WERI-Rb-1 (cell line): ENCODE measurements around the gene MYADML2.

ENCODE experiments used
- DNase-seq: peaks from one replicate; pipeline ENCODE4 v3.0.0-alpha.2; 2020
- H3K27ac ChIP-seq: fragments of 250-450 bp; sonication (Bioruptor Pico); 2 replicates; pipeline ENCODE4 v1.5.1; 2020; ENCODE audit warnings: mild to moderate bottlenecking, moderate library complexity
- H3K27me3 ChIP-seq: fragments of 250-450 bp; sonication (Bioruptor Pico); 2 replicates; pipeline ENCODE4 v1.5.1; 2021; ENCODE audit warnings: mild to moderate bottlenecking, low read depth, moderate library complexity; ENCODE audit not compliant: insufficient read depth, severe bottlenecking
- H3K36me3 ChIP-seq: fragments of 250-450 bp; sonication (Bioruptor Pico); 2 replicates; pipeline ENCODE4 v1.5.1; 2020; ENCODE audit warnings: mild to moderate bottlenecking, moderate library complexity
- H3K4me3 ChIP-seq: 2 replicates; pipeline ENCODE4 v1.5.1; 2011; ENCODE audit warnings: low read depth, mild to moderate bottlenecking, control low read depth, low read length
- H3K9me3 ChIP-seq: fragments of 250-450 bp; sonication (Bioruptor Pico); 2 replicates; pipeline ENCODE4 v1.5.1; 2021; ENCODE audit warnings: mild to moderate bottlenecking, moderate library complexity; ENCODE audit not compliant: severe bottlenecking
- CTCF ChIP-seq: IDR thresholded peaks from 2 replicates; pipeline ENCODE4 v1.5.1; 2011; ENCODE audit warnings: low read depth, mild to moderate bottlenecking, control low read depth, inconsistent platforms, low read length

The MYADML2 gene

GRCh38 chr17:81978524-81979298, 31.7 kb upstream of the MYADML2 start:
- H3K4me3 ChIP-seq, result peak overlapping the region; percentile 69
- no peak overlapping the region; the same call in 1 of the 2 replicates for H3K27ac ChIP-seq
- no peak for TF ChIP-seq CTCF
- DNase-seq, result peak; percentile 9
- peaks cover 36% of the 10 kb centered on the region for H3K36me3 ChIP-seq
- peaks cover 8% of the 10 kb centered on the region for H3K9me3 ChIP-seq
- no peaks in the 10 kb centered on the region for H3K27me3 ChIP-seq

GRCh38 chr17:81977211-81977808, 30.3 kb upstream of the MYADML2 start, which contains the start of gene ASPSCR1:
Gene ASPSCR1, plus strand, starts transcription at chr17:81977629. Its CDS starts 18 bp downstream, at chr17:81977647.
- peak within 1 kb of the TSS; percentile 69 for H3K4me3 ChIP-seq
- no peak for TF ChIP-seq CTCF
- peaks cover 12% of the 10 kb centered on the region for H3K9me3 ChIP-seq
- peak within 1 kb of the TSS; percentile 96 for H3K27ac ChIP-seq
- no peaks in the 10 kb centered on the region for H3K27me3 ChIP-seq
- peak; percentile 95 for DNase-seq
- H3K36me3 ChIP-seq, result peaks cover 29% of the 10 kb centered on the region

DNA sequence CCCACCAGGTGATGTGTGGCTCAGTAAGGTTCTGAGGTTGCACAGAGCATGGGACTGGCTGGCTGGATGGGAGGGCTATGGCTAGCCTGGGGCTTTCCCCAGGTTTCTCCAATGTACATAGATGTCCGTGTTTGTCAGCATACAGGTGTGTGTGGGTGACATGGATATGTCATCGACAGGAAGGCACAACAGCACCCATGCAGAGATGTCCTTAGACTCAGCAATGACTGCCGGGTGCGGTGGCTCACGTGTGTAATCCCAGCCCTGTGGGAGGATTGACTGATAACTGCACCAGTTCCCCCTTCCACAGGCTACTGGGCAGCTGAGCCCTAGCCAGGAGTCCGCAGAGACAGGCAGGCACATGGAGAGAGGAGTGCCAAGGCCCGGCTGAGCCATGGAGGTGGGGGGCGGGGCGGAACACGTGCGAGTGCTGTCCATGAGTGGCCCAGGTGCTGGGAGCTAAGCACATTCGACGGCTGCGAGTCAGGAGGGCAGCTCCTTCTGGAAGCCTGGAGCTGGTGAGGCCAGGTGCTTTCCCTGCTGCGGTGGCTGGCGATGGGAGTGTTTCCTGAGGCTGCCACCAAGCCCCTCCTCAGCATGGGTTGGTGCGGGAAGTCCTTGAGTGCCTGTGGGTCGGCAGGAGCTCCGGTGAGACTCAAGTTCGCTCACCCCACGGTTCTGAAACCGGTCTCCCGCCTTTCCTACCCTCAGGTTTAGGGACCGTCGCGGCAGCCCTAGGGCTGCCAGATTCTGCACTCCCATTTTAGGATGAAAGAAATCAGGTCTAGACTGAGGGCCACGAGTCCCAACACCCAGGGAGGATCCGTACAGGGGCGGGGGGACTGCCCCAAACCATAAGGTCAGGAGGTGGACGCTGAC, 29.5 kb upstream of the MYADML2 start:
- peaks cover 12% of the 10 kb centered on the region for H3K9me3 ChIP-seq
- no peaks in the 10 kb centered on the region for H3K27me3 ChIP-seq
- TF ChIP-seq CTCF, result no peak
- H3K36me3 ChIP-seq, result peaks cover 23% of the 10 kb centered on the region
- DNase-seq, result peak; percentile 82
- H3K4me3 ChIP-seq, result peak overlapping the region; percentile 69
- peak overlapping the region; percentile 96 for H3K27ac ChIP-seq

- peaks cover 12% of the 10 kb centered on the region for H3K9me3 ChIP-seq
- no peak for TF ChIP-seq CTCF
- no peaks in the 10 kb centered on the region for H3K36me3 ChIP-seq
- no peaks in the 10 kb centered on the region for H3K27me3 ChIP-seq
- H3K4me3 ChIP-seq, result no peak overlapping the region
- no peak for DNase-seq
- no peak overlapping the region for H3K27ac ChIP-seq
Observed at GRCh38 chr17:81973432-81973831, 26.4 kb upstream of the MYADML2 start.

DNA sequence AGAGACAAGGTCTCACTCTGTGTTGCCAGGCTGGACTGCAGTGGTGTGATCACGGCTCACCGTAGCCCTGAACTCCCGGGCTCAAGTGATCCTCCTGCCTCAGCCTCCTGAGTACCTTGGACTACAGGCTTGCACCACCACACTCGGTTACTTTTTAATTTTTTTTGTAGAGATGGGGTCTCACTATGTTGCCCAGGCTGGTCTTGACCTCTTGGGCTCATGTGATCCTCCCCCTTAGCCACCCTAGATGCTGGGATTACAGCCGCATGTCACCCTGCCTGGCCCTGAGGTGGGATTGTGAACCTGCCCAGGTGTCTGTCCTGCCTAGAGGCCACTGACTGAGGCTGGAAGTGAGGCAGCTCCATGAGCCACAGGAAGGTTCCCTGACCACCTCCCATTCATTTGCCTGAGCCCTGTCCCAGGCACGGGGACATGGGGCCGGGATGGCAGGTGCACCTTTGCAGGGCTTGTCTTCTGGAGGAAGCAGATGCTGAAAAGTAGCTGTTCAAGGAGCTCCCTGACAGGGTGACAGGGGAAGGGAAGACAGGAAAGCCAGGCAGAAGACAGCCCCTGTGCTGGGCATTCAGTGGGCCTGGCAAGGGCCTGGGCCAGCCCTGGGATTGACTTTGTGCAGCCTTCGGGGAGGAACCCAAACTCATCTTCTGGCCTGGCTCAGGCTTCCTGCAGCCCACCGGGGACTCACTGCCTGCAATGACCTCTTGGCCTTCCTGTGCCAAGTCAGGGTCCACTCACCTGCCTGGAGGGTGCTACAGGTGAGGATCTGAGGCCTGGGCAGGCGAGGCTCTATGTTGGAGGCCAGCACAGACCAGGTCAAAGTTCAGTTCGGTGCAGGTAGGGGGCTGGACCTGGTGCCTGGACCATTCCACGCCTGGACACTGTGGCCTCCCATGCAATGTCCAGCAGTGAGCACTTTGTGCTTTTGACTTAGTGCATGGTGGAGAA, 22.1 kb upstream of the MYADML2 start:
- H3K4me3 ChIP-seq, result no peak overlapping the region
- peaks cover 8% of the 10 kb centered on the region for H3K9me3 ChIP-seq
- no peak for DNase-seq
- H3K27ac ChIP-seq, result no peak overlapping the region
- no peak for TF ChIP-seq CTCF
- no peaks in the 10 kb centered on the region; the same call in 1 of the 2 replicates for H3K36me3 ChIP-seq
- H3K27me3 ChIP-seq, result no peaks in the 10 kb centered on the region
